AG20443 (cell line): ENCODE measurements around the gene POU2AF1.
A peak's percentile ranks its signal among the peaks of the same experiment; 100 is the strongest.

Source experiments
- DNase-seq: peaks from one replicate; pipeline ENCODE4 v3.0.0; 2012; ENCODE audit warnings: low spot score, mixed read lengths

POU2AF1 gene

DNA sequence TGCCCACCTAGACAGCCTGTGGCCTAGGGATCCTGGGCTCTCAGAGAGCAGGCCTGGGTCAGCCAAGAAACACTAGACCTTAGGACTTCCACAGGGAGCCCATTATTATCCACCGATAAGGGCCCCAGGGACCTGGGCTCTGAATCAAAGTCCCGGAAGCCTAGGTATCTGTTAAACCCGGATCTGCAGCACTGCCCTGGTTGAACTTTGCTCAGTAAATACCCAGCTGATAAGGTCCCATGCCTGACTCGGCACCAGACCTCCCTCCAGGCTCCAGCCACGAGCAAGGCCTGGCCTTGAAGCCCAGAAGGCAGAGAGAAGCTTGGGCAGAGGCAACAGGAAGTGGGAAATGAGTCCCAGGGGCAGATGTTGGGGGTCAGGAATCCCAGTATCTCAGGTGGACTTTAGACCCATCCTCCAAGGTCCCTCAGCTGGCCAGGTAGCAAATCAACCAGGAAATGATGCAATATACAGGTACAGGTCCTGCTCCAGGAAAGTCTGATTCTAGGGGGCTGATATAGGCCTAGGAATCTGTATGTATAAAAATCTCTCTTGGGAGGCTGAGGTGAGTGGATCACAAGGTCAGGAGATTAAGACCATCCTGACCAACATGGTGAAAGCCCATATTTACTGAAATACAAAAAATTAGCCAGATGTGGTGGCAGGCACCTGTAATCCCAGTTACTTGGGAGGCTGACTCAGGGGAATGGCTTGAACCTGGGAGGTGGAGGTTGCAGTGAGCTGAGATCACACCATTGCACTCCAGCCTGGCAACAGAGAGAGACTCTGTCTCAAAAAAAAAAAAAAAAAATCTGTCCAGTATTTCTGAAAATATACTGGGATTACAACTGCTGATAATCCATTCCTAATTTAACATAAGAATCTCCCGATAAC, 18.7 kb downstream of the POU2AF1 start:
- DNase-seq, result no peak

DNA sequence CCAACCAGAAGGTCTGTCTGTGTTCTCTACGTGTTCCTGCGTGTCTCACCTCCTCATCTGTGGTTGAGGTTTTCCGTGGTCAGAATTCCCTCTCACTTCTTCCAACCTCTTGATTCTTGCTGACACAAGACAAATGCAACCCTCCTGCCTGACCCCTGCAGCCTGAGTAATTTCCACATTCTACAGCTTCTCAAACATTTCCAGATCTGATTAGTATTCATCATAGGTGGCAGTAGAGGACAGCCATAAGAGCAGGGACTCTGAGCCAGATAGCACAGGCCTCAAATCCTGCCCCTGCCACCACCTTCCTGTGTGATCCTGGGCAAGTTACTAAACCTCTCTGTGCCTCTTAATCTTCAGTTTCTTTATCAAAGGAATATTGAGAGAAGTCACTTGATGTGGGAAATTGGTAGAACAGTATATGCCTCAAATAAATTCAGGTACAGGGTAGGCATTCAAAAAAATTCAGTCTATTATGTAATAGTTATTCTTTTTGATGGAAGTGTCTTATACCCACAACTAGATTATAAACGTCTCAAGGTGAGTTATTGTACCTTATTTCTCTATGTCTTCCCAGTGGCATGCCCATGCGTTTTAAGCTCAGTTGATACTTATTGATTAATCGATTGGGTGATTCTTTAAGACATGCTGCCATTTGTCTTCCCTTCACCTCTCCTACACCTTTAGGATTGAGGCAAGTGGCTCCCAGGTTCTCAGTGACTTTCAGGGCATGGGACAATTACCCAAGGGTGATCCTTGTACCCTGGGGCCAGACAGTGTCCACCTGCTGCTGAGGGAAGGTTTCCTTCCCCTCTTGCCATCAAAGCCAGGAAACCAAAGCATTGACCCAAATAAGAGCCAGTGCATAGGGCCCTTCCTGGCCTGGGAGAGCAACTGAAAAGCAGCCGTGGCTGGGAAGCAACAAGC, 19.6 kb downstream of the POU2AF1 start:
- DNase-seq, result no peak

DNA sequence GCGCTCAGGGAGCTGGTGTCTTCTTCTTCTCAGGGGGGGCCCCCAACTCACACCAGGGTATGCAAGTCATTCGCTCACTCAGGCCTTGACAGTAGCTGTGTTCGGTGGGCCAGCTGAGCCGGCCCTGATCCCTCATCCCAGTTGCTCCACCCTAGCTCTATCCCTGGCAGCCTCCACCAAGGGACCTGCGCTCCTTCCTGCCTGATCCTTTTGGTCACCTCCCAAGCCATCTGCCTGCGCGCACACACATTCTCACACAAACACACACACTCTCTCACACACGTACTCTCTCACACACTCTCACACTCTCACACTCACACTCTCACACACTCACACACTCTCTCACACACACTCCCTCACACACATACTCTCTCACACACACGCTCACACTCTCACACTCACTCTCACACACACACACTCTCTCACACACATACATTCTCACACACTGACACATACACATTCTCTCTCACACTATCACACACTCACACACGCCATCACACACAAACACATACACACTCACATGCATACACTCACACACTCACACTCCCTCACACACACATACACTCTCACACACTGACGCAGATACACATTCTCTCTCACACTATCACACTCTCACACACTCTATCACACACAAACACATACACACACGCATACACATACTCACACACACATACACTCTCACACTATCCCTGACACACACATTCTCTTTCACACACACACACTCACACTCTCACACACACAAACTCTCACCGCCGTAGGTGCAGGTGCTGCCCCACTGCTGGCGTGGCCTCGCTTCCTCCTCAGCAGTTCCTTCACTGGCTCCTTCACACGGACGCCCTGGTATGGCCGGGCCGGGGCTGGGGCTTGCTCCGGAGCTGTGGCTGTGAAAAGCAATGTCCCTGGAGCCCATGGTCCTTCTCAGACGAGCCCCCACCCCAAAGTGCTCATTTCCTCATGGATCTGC, 20.8 kb downstream of the POU2AF1 start:
- DNase-seq, result no peak

DNA sequence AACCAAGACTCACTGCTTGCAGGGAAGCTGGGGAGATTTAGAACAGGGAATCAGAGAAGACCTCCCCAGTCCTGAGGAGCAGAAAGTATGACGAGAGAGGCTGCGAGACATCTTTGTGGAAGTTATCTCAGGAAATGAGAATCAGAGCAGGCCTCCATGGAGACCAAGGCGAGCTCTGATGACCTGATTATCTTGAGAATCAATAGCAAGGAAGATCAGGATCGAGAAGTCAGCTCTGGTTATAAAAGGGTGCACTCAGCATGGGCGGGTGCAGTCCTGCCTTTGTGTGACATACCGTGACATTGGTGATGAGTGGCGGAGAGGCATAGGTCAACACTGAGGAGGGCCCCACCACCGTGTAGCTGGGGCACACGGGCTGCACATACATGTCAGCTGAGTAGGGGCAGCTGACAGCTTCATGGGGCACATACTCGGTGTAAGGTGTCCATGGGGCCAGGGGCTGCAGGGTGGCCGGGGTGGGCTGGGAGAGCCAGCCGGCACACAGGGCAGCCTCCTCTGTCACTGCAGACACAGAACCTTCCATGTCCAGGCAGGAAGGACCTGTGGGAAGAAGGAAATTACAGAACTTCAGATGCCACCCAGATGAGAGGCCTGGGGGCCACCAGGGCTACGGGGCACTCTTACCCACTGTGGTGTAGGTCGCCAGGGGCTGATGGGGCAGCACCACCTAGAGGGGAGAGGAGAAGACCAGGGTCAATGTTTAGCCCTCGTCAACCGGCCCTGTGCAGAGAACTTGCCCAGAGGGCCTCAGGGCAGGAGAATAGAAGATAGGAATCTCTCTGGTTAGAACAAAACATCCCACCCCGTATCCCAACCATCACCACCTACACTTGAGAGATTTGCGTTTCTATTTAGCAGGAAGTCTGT, 21.7 kb downstream of the POU2AF1 start:
- no peak for DNase-seq

DNA sequence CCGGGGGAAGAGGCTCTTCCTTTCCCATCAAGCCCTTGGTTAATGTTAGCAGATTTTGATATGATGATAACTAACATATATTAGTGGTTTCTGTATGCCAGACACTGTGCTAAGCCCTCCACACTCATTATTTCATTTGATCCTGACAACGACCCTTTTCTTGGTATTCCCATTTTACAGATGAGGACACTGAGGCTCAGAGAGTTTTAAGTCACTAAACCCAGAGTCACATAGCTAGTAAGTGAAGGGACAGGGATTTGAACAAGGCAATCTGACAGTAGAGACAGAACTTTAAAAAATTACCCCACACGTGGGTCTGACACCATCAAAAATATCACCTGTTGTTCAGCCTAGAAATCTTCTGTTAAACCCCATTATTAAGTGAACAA, 22.4 kb downstream of the POU2AF1 start:
- DNase-seq, result no peak

DNA sequence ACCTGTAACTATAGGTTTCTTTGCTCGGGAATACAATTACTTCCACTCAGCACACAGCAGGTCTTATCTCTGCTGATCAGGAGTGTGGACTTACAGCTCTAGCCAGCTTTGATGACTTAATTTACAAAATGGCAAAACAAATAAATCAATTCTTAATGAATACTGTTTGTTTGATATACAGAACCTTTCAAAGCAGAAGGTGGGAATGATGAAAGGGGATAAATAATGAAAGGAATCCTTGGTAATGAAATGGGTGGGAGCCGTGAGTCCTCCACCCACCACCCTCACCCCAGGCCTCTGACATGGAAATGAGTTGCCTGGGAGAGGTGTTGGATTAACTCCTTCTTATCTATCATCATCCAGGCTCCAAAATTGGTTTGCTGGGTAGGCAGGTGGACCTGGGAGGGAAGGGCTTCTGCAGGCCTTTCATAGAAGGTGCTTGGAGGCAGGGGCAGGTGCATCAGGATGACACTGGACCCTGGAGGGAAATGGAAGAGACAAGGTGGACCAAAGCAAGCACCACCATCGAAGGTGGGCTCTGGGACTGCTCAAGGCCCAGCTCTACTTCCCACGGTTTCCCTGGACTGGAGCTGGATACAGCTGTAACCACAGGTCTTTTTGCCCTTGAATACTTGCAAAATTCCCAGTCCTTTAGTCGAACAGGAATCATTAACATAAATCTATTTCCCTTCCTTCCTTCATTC, 23.0 kb downstream of the POU2AF1 start:
- no peak for DNase-seq

DNA sequence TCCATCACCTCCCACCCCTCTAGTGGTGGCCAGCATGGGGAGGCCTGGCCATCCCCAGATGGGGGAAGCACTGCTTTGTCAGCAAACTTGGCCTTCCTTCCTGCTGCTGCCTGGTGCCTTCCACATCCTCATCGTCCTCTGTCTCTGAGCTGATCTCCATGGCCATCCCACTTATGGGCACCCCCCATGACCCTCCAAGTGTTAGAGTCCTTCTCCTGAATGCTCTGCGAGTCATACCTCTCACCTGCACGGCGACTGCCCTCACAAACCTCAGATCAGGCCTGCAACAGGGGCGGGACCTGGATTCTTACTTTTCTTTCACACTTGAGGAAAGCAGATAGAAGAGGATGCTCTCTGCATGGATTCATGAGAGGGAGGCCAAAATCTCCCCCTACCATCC, 24.0 kb downstream of the POU2AF1 start:
- no peak for DNase-seq

DNA sequence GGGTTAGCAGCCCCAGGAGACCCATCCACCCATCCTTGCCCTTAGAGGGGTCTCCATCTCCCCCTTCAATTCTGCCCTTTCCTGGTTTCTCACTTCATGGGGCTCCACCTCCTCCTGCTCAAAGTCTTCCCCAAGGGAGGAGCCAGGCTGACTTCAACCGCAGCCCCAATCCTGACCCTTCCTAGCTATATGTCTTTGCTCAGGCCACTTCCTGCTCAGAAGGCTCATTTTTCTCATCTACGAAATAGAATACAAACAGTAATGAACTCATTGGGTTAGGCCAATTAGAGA, 24.5 kb downstream of the POU2AF1 start:
- DNase-seq, result no peak

DNA sequence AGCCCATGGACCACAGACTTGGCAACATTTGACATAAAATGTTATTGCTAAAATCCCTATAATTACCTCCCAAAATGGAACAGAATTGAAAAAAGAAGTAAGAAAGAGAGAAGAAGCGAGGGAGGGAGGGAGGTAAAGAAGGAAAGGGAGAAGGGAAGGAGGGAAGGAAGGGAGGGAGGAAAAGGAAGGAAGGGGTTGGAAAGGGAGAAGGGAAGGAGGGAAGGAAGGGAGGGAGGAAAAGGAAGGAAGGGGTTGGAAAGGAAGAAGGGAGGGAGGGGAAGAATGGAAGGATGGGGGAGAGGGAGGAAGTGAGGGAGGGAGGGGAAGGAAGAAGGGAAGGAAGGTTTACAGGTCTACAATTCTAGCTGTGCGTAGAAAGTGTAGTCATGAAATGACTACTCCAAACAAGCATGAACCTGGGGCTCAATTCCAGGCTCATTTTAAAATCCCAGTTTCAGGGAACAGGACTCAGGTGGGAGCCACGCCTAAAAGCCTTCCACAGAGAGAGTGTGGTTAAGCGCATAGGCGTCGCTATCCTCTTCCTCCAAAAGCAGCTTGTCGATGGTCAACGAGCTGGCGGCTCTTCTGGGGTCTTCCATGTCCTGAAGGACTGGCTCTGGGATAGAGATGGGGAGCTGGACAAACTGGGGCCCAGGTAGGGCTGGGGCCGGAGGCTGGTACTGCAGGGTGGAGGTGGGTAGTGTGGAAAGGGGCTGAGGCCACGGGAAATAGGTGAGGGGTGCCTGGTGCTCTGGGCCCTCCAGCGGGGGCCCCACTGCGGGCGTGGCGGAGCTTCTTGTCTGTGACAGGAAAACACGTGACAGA, 25.1 kb downstream of the POU2AF1 start:
- no peak for DNase-seq

DNA sequence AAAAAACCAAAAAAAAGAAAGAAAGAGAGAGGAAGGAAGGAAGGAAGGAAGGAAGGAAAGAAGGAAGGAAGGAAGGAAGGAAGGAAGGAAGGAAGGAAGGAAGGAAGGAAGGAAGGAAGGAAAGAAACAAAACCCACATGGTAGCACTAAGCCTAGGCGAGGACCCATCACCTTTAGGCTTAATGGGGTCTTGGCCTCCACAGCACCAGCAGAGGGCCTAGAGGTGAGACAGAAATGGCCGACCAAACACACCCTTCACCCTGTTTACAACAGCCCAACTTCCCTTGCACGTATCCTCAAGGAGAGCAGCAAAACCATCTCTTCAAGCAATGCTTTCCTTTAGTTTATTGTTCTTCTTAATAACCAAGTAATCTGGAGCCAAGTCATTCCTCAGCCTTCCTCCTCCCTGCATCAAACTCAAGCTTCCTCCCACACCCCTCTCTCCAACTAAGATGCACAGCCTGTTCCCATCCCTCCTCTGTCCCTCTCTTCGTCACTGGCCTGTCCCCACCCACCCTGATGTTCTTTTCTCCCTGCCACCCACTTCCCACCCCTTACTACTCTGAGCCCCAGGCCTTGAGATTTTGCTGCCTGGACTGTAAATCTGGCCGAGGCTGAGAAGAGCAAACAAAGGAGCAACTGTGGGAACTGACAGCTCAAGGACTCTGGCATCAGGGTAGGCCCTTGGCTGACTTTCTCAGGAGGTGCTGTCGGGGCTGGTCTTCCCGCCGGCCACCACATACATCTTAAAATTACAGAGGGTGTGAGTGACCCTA, 26.0 kb downstream of the POU2AF1 start:
- DNase-seq, result no peak

DNA sequence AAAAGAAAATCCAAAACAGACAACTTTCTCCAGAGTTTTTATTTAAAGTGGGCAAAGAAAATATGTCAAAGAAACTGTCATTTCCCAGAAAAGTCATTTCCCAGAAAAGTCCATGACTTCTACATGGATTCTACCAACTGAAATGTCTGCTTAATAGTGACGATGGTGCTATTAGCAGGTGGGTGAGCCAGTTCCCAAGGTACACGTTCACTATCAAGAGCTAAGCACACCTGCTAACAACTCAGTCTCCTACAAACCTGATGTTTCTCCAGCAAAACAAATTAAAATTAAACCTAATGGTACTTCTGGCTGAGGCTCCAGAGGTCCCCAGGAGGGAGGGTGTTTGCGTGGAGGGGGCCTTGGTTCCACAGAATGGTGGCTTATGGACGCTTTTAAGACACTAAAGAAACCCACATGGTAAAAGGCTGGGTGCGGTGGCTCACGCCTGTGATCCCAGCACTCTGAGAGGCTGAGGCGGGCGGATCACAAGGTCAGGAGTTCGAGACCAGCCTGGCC, 26.8 kb downstream of the POU2AF1 start:
- DNase-seq, result no peak

DNA sequence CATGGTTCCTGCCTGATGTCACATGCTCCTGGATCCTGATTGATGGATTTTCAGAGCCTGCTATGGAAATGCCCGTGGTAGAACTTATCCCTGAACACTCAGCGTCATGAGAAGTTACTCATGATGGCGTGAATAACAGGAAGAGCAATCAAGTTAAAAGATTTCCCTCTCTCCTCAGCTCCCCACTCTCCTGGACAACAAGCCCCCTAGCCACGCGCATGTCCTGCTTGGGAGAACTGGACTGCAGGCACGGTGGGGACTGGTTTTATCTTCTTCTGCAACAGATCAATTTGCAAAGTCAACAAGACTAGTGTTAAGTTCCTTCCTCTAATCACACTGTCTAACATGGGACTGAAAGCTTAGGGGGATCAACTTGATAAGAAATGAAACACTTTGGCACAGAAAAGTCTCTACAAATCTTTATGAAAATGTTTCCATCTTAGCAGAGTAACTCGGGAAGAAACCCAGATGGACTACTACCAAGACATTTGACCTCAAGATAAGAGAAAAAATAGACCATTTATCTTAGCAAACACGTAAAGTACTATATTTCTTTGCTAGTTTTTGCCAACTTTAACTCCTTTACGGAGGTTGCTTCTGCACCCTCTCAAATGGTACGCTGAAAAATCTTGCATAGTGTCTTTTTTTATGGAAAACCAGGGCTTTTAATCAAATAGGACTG, 27.6 kb downstream of the POU2AF1 start:
- DNase-seq, result no peak

DNA sequence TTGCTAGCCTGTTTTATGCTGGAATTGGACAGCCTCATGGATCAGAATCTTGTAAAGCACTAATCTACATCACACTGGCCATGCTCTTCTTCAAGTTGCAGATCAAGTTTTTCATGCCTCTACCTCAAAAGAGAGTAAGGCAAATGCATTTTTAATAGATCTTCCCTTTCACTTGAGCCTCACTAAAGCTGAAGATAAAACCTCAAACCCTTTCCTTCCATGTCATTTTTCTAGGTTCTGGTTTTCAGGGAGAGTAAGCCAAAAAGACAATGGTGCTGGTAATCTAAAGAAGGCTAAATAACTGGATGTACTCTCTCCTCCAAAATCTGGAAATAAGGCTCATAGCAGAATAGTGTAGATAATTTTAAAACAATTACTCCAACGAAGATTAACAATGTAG, 28.3 kb downstream of the POU2AF1 start:
- DNase-seq, result no peak

DNA sequence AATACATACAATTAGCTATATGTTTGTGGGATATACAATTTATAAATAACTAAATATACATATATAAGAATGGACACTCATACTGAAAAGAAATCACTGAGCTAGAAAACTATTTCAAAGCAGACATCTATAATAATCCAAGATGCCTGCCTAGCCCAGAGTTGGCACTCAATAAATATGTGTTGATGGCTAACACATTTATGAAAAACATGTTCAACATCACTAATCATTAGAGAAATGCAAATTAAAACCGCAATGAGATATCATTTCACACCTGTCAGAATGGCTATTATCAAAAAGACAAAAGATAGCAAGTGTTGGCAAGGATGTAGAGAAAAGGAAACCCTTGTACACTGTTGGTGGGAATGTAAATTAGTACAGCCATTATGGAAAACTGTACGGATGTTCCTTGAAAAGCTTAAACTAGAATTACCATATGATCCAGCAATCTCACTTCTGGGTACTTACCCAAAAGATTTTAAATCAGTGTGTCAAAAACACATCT, 29.8 kb downstream of the POU2AF1 start:
- no peak for DNase-seq

DNA sequence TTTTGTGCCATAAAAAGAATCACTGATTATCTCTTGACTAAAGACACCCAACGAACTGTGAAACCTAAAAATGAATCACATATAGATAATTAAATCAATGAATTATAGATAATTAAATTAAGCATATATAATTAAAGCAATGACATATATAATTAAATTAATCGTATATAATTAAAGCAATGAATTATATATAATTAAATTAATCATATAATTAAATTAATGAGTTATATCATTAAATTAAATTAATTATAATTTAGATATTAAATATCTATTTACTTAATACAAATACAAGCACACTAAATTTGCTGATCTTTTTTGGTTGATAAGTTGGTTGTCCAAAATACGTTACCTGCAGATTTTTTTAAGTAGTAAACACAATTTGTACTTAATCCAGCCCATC, 30.9 kb downstream of the POU2AF1 start:
- no peak for DNase-seq

DNA sequence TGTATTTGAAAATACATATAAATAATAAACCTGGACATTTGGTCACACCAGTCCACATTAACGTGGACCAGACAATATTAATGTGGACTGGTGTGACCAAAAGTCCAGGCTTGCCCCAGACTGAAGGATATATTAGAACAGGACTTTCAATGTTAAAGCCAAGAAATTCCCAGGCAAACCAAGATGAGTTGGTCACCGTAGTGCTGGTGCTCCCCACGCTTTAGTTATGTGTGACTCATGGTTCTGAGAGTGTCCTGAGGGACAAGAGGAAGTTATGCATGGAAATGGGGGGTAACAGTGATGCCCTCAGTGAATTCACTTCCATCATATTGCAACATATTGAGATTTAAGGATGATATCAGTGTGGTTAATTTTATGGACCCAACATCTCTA, 31.4 kb downstream of the POU2AF1 start:
- DNase-seq, result peak; percentile 54

DNA sequence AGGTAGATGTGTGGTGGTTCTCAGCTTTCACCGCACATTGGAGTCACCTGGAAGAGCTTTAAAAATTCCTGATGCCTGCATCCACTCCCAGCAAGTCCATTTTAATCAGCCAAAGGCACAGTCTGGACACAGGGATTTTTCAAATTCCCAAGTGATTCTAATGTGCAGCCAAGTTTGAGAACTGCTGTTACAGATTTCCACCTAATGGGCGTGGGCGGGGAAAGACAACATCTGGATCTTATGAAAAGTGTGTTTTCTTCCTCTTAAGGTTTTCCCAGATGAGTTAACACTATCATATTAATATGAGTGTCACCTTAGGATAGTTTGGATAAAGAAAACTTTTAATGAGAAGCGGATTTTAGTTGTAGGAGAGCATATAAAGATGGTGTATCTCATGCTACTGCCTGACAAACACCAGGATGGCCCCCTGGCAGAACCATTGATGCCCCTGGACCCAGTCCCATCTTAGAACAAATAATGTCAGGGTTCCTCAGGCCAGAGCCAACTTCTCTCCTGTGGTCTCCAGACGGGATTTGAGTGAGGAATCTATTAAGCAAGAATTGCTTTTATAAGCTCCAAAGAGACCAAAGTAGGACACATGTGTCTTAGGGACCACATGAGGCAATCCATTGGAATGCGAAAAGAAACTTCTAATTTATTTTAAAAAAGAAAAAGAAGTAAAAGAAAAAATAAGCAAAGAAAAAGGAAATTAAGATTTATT, 31.9 kb downstream of the POU2AF1 start:
- DNase-seq, result no peak
